Muscle layer of colon (tissue), 2 donors: ENCODE measurements around the gene NEK10.

ENCODE experiments used
- H3K27ac ChIP-seq: one replicate; pipeline ENCODE4 v1.7.0; 2013; ENCODE audit warnings: low read depth, mild to moderate bottlenecking, low read length, moderate library complexity
- H3K27me3 ChIP-seq, 2 donors: one replicate each; pipeline ENCODE4 v1.7.0; 2013; ENCODE audit warnings: low read length in 2 of 2, mild to moderate bottlenecking in 2 of 2; ENCODE audit not compliant: insufficient read depth in 2 of 2, control insufficient read depth in 1 of 2
- H3K36me3 ChIP-seq: one replicate; pipeline ENCODE4 v1.7.0; 2013; ENCODE audit warnings: mild to moderate bottlenecking, low read length; ENCODE audit not compliant: insufficient read depth
- H3K4me1 ChIP-seq: one replicate; pipeline ENCODE4 v1.7.0; 2013; ENCODE audit warnings: mild to moderate bottlenecking, low read length; ENCODE audit not compliant: insufficient read depth
- H3K4me3 ChIP-seq, 2 donors: one replicate each; pipeline ENCODE4 v1.7.0; 2013; ENCODE audit warnings: low read length in 2 of 2, low read depth in 1 of 2, mild to moderate bottlenecking in 1 of 2, moderate library complexity in 1 of 2
- H3K9ac ChIP-seq: one replicate; pipeline ENCODE4 v1.7.0; 2013; ENCODE audit warnings: low read length
- H3K9me3 ChIP-seq: one replicate; pipeline ENCODE4 v1.7.0; 2013; ENCODE audit warnings: mild to moderate bottlenecking, low read length
- donor health status: abdominal sarcoma.
- donor health status: Adenocarcinoma of cecum.

NEK10 gene

GRCh38 chr3:27219127-27219845 is 149.9 kb downstream of the NEK10 start:
- H3K9ac ChIP-seq: no peak overlapping the region
- no peaks in the 10 kb centered on the region for H3K9me3 ChIP-seq
- no peaks in the 10 kb centered on the region for H3K36me3 ChIP-seq
- no peak overlapping the region for H3K27ac ChIP-seq
- no peaks in the 10 kb centered on the region for H3K27me3 ChIP-seq
- no peaks in the 10 kb centered on the region for H3K4me1 ChIP-seq
- no peak overlapping the region for H3K4me3 ChIP-seq

GRCh38 chr3:27216955-27217552 is 152.1 kb downstream of the NEK10 start:
- H3K27ac ChIP-seq: no peak overlapping the region
- no peaks in the 10 kb centered on the region for H3K4me1 ChIP-seq
- H3K36me3 ChIP-seq: no peaks in the 10 kb centered on the region
- no peaks in the 10 kb centered on the region for H3K9me3 ChIP-seq
- H3K4me3 ChIP-seq: no peak overlapping the region
- no peaks in the 10 kb centered on the region for H3K27me3 ChIP-seq
- no peak overlapping the region for H3K9ac ChIP-seq

GRCh38 chr3:27216295-27216855 is 152.8 kb downstream of the NEK10 start:
- H3K9ac ChIP-seq: no peak overlapping the region
- H3K36me3 ChIP-seq: no peaks in the 10 kb centered on the region
- no peaks in the 10 kb centered on the region for H3K27me3 ChIP-seq
- H3K9me3 ChIP-seq: no peaks in the 10 kb centered on the region
- H3K4me1 ChIP-seq: no peaks in the 10 kb centered on the region
- no peak overlapping the region for H3K4me3 ChIP-seq
- H3K27ac ChIP-seq: no peak overlapping the region

GRCh38 chr3:27213450-27213849 is 155.7 kb downstream of the NEK10 start:
- Histone ChIP-seq H3K27ac (no peak overlapping the region), H3K36me3 (no peaks in the 10 kb centered on the region), H3K9me3 (no peaks in the 10 kb centered on the region), H3K27me3 (no peaks in the 10 kb centered on the region), H3K4me1 (no peaks in the 10 kb centered on the region), H3K9ac (no peak overlapping the region), H3K4me3 (no peak overlapping the region)

- Histone ChIP-seq H3K27me3 (no peaks in the 10 kb centered on the region), H3K9ac (no peak overlapping the region), H3K9me3 (no peaks in the 10 kb centered on the region), H3K27ac (no peak overlapping the region), H3K4me3 (no peak overlapping the region), H3K36me3 (no peaks in the 10 kb centered on the region), H3K4me1 (no peaks in the 10 kb centered on the region)
Observed at GRCh38 chr3:27209617-27210264, 159.4 kb downstream of the NEK10 start.

GRCh38 chr3:27208961-27209616 is 160.1 kb downstream of the NEK10 start:
- Histone ChIP-seq H3K27ac (no peak overlapping the region), H3K9ac (no peak overlapping the region), H3K27me3 (no peaks in the 10 kb centered on the region), H3K36me3 (no peaks in the 10 kb centered on the region), H3K4me1 (no peaks in the 10 kb centered on the region), H3K9me3 (no peaks in the 10 kb centered on the region), H3K4me3 (no peak overlapping the region)

- Histone ChIP-seq H3K9me3 (no peaks in the 10 kb centered on the region), H3K27ac (no peak overlapping the region), H3K9ac (no peak overlapping the region), H3K36me3 (no peaks in the 10 kb centered on the region), H3K4me3 (no peak overlapping the region), H3K27me3 (no peaks in the 10 kb centered on the region), H3K4me1 (no peaks in the 10 kb centered on the region)
Observed at GRCh38 chr3:27202959-27203358, 166.2 kb downstream of the NEK10 start.

GRCh38 chr3:27201492-27201891 is 167.7 kb downstream of the NEK10 start:
- H3K9me3 ChIP-seq: no peaks in the 10 kb centered on the region
- H3K4me1 ChIP-seq: no peaks in the 10 kb centered on the region
- H3K27ac ChIP-seq: no peak overlapping the region
- H3K4me3 ChIP-seq: no peak overlapping the region
- no peaks in the 10 kb centered on the region for H3K27me3 ChIP-seq
- H3K36me3 ChIP-seq: no peaks in the 10 kb centered on the region
- no peak overlapping the region for H3K9ac ChIP-seq

GRCh38 chr3:27200721-27201489 is 168.3 kb downstream of the NEK10 start:
- Histone ChIP-seq H3K4me3 (no peak overlapping the region), H3K36me3 (no peaks in the 10 kb centered on the region), H3K27me3 (no peaks in the 10 kb centered on the region), H3K9ac (no peak overlapping the region), H3K27ac (no peak overlapping the region), H3K4me1 (no peaks in the 10 kb centered on the region), H3K9me3 (no peaks in the 10 kb centered on the region)

- H3K9me3 ChIP-seq: no peaks in the 10 kb centered on the region
- H3K4me3 ChIP-seq: no peak overlapping the region
- no peaks in the 10 kb centered on the region for H3K36me3 ChIP-seq
- H3K27me3 ChIP-seq: no peaks in the 10 kb centered on the region
- H3K4me1 ChIP-seq: no peaks in the 10 kb centered on the region
- H3K9ac ChIP-seq: no peak overlapping the region
- no peak overlapping the region for H3K27ac ChIP-seq
Observed at GRCh38 chr3:27194861-27195483, 174.2 kb downstream of the NEK10 start.
